Stimulated activated naive CD8-positive, alpha-beta T cell treated with anti-CD3 and anti-CD28 coated beads, Interleukin-15, Interleukin-2, amounts not matched to agents 100 U/mL and 50 U/mL, for 24 hours (primary cell): ENCODE results near the gene SNPH.
"Not testable (repeated sequence)": the region's sequence is repeated elsewhere in the genome, so short reads cannot be mapped to it uniquely, and the experiment has no call there.

ENCODE experiments used
- ATAC-seq: fragments of 150-1000 bp; cut with Tn5 transposase; one replicate; pipeline ENCODE4 v1.10.0; 2021
- DNase-seq: peaks from one replicate; pipeline ENCODE4 v3.0.0; 2021

The SNPH gene

DNA sequence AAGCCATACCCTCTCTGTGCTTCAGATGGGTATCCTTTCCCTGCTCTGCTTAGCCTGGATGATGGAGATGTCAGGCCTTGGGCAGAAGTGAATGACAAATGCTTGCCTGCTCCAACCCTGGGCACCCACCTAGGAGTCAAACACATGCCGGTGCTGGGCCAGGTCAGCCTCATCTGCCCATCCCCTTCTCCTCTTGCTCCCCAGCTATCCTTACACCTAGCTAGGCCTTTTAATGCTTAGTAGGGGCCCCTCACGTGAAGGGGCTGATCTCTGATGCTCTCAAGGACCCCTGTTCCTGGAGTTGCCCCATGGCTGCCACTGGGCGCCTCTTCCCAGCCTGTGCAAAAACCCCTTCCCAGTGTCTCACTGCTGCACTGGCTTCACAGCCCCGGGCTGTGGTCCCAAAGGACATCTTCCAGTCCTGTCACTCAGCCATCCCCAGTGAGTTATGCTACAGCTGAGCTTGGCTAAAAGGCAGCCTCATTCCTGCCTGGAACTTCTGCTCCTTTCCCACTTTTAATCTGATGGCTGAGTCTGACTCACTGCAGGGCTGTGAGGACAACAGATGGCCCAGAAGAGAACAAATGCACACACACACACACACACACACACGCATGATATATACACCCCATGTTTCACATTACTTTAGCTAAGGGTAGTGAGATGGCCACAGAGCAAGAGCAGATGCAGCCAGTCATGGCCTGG, 75.6 kb downstream of the SNPH start:
- no peak for DNase-seq
- ATAC-seq: no peak

- not testable (repeated sequence) for DNase-seq, ATAC-seq
Measured at GRCh38 chr20:1343446-1344124, 77.5 kb downstream of the SNPH start.

DNA sequence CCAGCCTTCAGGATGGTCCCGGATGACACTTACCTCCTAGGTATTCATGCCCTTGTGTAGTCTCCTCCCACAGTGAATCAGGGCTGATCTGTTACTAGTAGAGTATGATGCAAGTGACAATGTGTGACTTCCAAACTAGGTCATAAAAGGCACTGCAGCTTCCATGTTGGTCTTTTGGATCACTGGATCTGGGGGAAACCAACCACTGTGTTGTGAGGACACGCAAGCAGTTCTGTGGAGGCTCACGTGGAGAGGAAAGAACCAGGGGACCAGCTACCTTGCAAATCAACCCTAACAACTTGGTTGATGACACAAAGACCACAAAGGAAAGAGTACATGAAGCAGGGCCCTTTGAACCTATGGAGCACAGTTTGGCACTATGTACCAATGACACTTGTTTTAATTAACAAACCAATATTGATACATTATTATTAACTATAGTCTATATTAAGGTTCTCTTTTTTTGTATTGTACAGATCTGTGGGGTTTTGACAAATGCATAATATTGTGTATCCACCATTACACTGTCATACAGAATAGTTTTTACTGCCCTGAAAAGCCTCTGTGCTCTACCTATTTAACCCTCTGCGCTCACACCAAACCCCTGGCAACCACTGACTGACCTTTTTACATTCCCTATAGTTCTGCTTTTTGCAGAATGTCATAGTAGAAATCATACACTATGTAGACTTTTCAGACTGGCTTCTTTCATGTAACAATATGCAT, 79.1 kb downstream of the SNPH start:
- DNase-seq: no peak
- peak; percentile 65 for ATAC-seq

DNA sequence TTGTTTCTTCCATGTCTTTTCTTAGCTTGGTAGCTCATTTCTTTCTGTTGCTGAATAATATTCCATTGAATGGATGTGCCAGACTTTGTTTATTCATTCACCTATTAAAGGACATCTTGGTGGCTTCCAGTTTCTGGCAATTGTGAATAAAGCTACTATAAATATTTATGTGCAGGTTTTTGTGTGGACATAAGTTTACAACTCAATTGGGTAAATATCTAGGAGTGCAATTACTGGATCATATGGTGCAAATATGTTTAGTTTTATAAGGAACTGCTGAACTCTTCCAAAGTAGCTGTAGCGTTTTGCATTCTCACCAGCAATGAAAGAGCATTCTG, 79.6 kb downstream of the SNPH start:
- no peak for DNase-seq
- ATAC-seq: no peak

DNA sequence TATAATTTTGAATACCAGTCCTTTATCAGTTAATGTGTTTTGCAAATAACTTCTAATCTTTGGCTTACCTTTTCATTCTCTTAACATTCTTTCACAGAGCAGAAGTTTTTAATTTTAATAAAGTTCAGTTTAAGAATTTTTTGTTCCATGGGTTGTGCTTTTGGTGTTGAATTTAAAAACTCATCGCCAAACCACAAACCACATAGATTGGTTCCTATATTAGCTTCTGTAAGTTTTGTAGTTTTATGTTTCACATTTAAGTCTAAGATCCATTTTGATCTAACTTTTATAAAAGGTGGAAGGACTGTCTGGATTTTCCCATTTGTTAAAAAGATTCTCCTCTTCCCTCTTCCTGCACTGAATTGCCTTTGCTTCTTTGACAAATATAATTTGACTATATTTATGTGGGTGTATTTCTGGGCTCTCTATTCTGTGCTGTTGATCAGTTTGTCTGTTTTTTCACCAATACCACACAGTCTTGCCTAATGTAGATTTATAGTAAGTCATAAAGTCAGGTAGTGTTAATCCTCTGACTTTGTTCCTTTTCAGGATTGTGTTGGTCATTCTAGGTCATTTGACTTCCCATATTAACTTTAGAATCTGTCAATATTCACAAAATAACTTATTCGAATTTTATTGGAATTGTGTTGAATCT, 80.3 kb downstream of the SNPH start:
- ATAC-seq (peak; percentile 52), DNase-seq (no peak)

GRCh38 chr20:1353956-1354355, 87.9 kb downstream of the SNPH start:
- ATAC-seq: no peak
- no peak for DNase-seq

- DNase-seq: peak; percentile 33
- peak; percentile 97 for ATAC-seq
Measured at GRCh38 chr20:1357921-1358671, 92.0 kb downstream of the SNPH start.
